ENCODE measurements around the gene VGF. TPM values are rescaled to one million over a fixed set of nuclear protein-coding genes. Genes with fewer than 3 reads are reported as not detected.

Gene VGF
- total and polyA plus RNA-seq, 2 donors (not counting 3 experiments of a cell fraction or from before 2014, with no cell fraction given): 0.03 TPM; not detected in 1

DNA sequence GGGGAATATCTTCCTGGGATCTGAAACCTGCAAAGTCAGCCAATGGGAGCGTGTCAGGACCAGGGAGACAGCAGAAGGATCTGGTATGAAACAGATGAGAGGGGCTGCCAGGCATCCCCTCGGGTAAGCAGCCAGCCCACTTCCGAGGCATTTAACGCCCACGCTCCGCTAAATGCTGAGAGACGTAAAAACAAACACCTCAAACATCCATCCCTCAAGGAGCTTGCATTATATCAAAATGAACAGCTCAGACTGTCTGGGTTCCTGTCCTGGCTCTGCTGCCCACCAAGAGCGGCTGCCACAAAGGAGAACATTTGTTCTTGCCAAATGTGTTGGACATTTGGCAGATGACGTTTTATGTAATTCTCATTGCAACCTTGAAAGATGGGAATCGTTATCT, 45.5 kb downstream of the VGF start:
- no peaks in the 10 kb centered on the region for H4K20me1 ChIP-seq (replicated peaks; ENCODE audit: control insufficient read depth, extremely low read depth, insufficient read depth, low read length)
- POLR2A ChIA-PET: interaction anchor here (0.8 to 3.6 kb wide), 4 partner anchors 11 to 21 kb away, joined by 3 to 15 read pairs (median 4); no protein-coding TSS in a partner anchor
- DNase-seq (ENCODE audit: low read depth, low spot score) (peak; percentile 37), FAIRE-seq (no peak)
- no peaks in the 10 kb centered on the region for H3K9me1 ChIP-seq (replicated peaks; ENCODE audit: control insufficient read depth, extremely low read depth, insufficient read depth, low read length)
- H3K9me3 ChIP-seq (replicated peaks; ENCODE audit: control insufficient read depth, insufficient read depth, low read length): no peaks in the 10 kb centered on the region
- no peak overlapping the region for H3K9ac ChIP-seq (replicated peaks; ENCODE audit: extremely low read depth, insufficient read depth, low read length)
- peaks cover 64% of the 10 kb centered on the region for H3K4me1 ChIP-seq (ENCODE audit: control insufficient read depth, extremely low read depth, insufficient read depth, low read length)
- H3K27ac ChIP-seq (ENCODE audit: insufficient read depth, low read depth, low read length): peak overlapping the region; percentile 83
- peaks cover 13% of the 10 kb centered on the region for H3K79me2 ChIP-seq (ENCODE audit: control insufficient read depth, insufficient read depth, low read length)
- no peak overlapping the region for H2AFZ ChIP-seq (ENCODE audit: low read depth, low read length)
- no peaks in the 10 kb centered on the region for H3K27me3 ChIP-seq (ENCODE audit: control insufficient read depth in 2 of 2, insufficient read depth in 2 of 2, low read length in 2 of 2)
- no peak overlapping the region for H3K4me2 ChIP-seq (ENCODE audit: insufficient read depth, low read length)
- TF ChIP-seq FOS (IDR thresholded peaks at IDR 0.05; ENCODE audit: borderline replicate concordance, insufficient read depth, low read length): no peak
- no peak for TF ChIP-seq GATA2 (IDR thresholded peaks at IDR 0.05; ENCODE audit: insufficient read depth, insufficient read length, low read depth, low read length)
- TF ChIP-seq, protein P1, sequence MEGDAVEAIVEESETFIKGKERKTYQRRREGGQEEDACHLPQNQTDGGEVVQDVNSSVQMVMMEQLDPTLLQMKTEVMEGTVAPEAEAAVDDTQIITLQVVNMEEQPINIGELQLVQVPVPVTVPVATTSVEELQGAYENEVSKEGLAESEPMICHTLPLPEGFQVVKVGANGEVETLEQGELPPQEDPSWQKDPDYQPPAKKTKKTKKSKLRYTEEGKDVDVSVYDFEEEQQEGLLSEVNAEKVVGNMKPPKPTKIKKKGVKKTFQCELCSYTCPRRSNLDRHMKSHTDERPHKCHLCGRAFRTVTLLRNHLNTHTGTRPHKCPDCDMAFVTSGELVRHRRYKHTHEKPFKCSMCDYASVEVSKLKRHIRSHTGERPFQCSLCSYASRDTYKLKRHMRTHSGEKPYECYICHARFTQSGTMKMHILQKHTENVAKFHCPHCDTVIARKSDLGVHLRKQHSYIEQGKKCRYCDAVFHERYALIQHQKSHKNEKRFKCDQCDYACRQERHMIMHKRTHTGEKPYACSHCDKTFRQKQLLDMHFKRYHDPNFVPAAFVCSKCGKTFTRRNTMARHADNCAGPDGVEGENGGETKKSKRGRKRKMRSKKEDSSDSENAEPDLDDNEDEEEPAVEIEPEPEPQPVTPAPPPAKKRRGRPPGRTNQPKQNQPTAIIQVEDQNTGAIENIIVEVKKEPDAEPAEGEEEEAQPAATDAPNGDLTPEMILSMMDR (IDR thresholded peaks at IDR 0.05; ENCODE audit: extremely low read depth in 1 of 2, insufficient read depth in 1 of 2, low read depth in 1 of 2, low read length in 2 of 2): no peak
- TF ChIP-seq POLR2AphosphoS5 (IDR thresholded peaks at IDR 0.05; ENCODE audit: insufficient read depth, low read depth, low read length): no peak
- TF ChIP-seq POLR2A (IDR thresholded peaks at IDR 0.05; ENCODE audit: low read depth, low read length): no peak
- TF ChIP-seq JUN (IDR thresholded peaks at IDR 0.05; ENCODE audit: borderline replicate concordance, insufficient read depth, insufficient read length, low read depth): no peak
- TF ChIP-seq, protein P2, sequence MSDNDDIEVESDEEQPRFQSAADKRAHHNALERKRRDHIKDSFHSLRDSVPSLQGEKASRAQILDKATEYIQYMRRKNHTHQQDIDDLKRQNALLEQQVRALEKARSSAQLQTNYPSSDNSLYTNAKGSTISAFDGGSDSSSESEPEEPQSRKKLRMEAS (IDR thresholded peaks at IDR 0.05; ENCODE audit: insufficient read depth, insufficient read length): no peak
- TF ChIP-seq MYC (IDR thresholded peaks at IDR 0.05; ENCODE audit: low read depth, low read length): no peak
- no peak for TF ChIP-seq EZH2 (IDR thresholded peaks at IDR 0.05; ENCODE audit: borderline replicate concordance, low read depth, low read length, severe bottlenecking)
- H3K36me3 ChIP-seq (ENCODE audit: control insufficient read depth in 2 of 2, extremely low read depth in 1 of 2, insufficient read depth in 2 of 2, low read length in 2 of 2): no peaks in the 10 kb centered on the region
- H3K4me3 ChIP-seq (replicated peaks in 1 of 3; ENCODE audit: insufficient read depth in 1 of 3, low read depth in 1 of 3, low read length in 3 of 3): no peak overlapping the region
- CTCF ChIA-PET: interaction anchor here (3.5 kb wide), 1 partner anchor 25 kb away, joined by 14 read pairs; no protein-coding TSS in a partner anchor
- intact Hi-C loops (cut with micrococcal nuclease) (loop anchor here (10.0 kb wide), 1 partner anchor 1015 kb away; the partner anchor contains the start of genes AP4M1 and MCM7), dilution Hi-C loops (cut with MboI; ENCODE audit: extremely low pct_ligation_motif_present, low sequenced_read_pairs) (no loop called here)
- BruUV-seq (replicated peaks): no TSS peak

Data from endothelial cell of umbilical vein (primary cell).